H1 (cell line): Measurements from ENCODE around the gene PXMP4.

Experiments used
- ATF3 ChIP-seq: IDR thresholded peaks from 2 replicates; pipeline ENCODE4 v1.6.1; 2011; ENCODE audit warnings: low read depth, mild to moderate bottlenecking, low read length; ENCODE audit not compliant: insufficient read depth
- BRCA1 ChIP-seq: IDR thresholded peaks from 2 replicates; pipeline ENCODE4 v1.6.1; 2012; ENCODE audit warnings: low read depth, low read length, improper control_type of control experiment
- CEBPB ChIP-seq: IDR thresholded peaks from 2 replicates; pipeline ENCODE4 v1.6.1; 2012; ENCODE audit warnings: low read depth, low read length
- CTBP2 ChIP-seq: IDR thresholded peaks from 2 replicates; pipeline ENCODE4 v1.7.0; 2011; ENCODE audit warnings: borderline replicate concordance, mild to moderate bottlenecking, moderate library complexity, mixed read lengths, low read length; ENCODE audit not compliant: insufficient read depth, insufficient read length
- CTCF ChIP-seq, 3 experiments: IDR thresholded peaks; 1 replicate in 2 of 3; 2 replicates in 1 of 3; pipeline versions ENCODE4 v1.5.1 to v1.6.1; 2011; ENCODE audit warnings: low read length in 3 of 3, mild to moderate bottlenecking in 3 of 3, inconsistent platforms in 2 of 3, low read depth in 1 of 3, moderate library complexity in 1 of 3; ENCODE audit not compliant: insufficient read depth in 1 of 3; ENCODE audit errors: control extremely low read depth in 1 of 3
- EZH2 ChIP-seq: fragments of 200-600 bp; sonication (generic); IDR thresholded peaks from 2 replicates; pipeline ENCODE4 v1.7.1; 2012; ENCODE audit warnings: low read depth, mild to moderate bottlenecking, moderate library complexity, low read length, inconsistent platforms; ENCODE audit not compliant: severe bottlenecking
- FOSL1 ChIP-seq: IDR thresholded peaks from 2 replicates; pipeline ENCODE4 v1.6.1; 2011; ENCODE audit warnings: mild to moderate bottlenecking, low read depth, low read length, moderate library complexity; ENCODE audit not compliant: insufficient read depth
- GABPA ChIP-seq: IDR thresholded peaks from 2 replicates; pipeline ENCODE4 v1.6.1; 2011; ENCODE audit warnings: mild to moderate bottlenecking, low read length, moderate library complexity, borderline replicate concordance; ENCODE audit not compliant: insufficient read depth
- TEAD4 ChIP-seq: IDR thresholded peaks from 2 replicates; pipeline ENCODE4 v1.6.1; 2012; ENCODE audit warnings: low read depth, low read length, inconsistent platforms, mixed read lengths

DNA sequence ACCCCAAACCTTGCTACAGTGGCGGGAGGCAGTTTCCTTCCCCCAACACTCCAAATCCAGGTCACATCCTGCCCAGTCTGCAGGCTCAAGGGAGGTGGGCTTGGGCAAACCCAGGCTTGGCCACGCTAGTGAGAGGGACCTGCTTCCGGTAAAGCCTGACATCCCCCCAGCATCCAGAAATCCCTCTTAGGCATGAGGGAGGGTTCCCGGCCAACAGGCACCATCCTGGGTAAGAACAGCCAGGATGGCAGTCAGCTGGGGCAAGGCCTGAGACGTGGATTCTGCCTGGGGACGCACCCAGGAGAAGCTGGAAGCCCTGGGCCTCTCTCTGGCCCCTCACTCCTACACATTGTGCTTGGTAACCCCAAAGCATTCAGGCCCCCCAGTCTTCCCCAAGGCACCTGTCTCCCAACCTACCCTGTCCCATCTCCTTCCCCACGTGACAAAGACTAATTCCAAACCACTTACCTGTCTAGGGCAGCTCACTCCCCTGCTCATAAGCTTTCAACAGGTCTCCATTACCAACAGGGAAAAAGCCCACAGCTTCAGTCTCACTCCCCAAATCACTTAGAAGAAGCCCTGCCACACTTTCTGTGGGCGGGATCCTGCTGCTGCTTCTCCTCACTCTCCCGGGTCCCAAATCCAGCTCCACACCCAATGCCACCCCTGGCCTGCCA is 55.9 kb downstream of the PXMP4 start:
- TF ChIP-seq CTCF (IDR thresholded peaks at IDR 0.05; ENCODE audit: control extremely low read depth in 1 of 3, insufficient read depth in 1 of 3, low read depth in 1 of 3, low read length in 3 of 3) (no peak), CEBPB (no peak), GABPA (no peak), BRCA1 (no peak), FOSL1 (no peak), TEAD4 (no peak), ATF3 (no peak), CTBP2 (no peak), EZH2 (no peak)
